Astrocyte (in vitro differentiated cells and primary cell): ENCODE data around the gene UBL4B.
A peak's percentile ranks its signal among the peaks of the same experiment; 100 is the strongest.

ENCODE experiments used
- CTCF ChIP-seq: IDR thresholded peaks from 2 replicates; pipeline ENCODE4 v1.5.1; 2011; ENCODE audit warnings: low read depth, mild to moderate bottlenecking, inconsistent platforms, low read length, moderate library complexity; ENCODE audit not compliant: insufficient read depth
- EZH2 ChIP-seq: IDR thresholded peaks from 2 replicates; pipeline ENCODE4 v1.6.1; 2012; ENCODE audit warnings: mild to moderate bottlenecking, low read length, inconsistent platforms; ENCODE audit not compliant: insufficient read depth

- TF ChIP-seq CTCF (no peak), EZH2 (peak; percentile 73)
Observed at GRCh38 chr1:110084227-110085078, 27.8 kb upstream of the UBL4B start.
